GM19372 (cell line): ENCODE measurements around the gene NGDN.

Source experiments
- ATAC-seq: cut with Tn5 transposase; IDR thresholded peaks from one replicate; pipeline ENCODE4 v1.9.1; 2021; ENCODE audit warnings: mild to moderate bottlenecking, low read depth, moderate library complexity; ENCODE audit not compliant: unreplicated experiment

NGDN gene

GRCh38 chr14:23465261-23465660 lies 4.2 kb upstream of the NGDN start:
- ATAC-seq, result no peak

- no peak for ATAC-seq
Measured at GRCh38 chr14:23468704-23469126, 788 bp upstream of the NGDN start.

GRCh38 chr14:23469906-23470403 lies 452 bp downstream of the NGDN start:
- ATAC-seq, result no peak

- no peak for ATAC-seq
Measured at GRCh38 chr14:23470947-23471346, 1.4 kb downstream of the NGDN start.

- ATAC-seq, result no peak
Measured at GRCh38 chr14:23478109-23478759, 8.7 kb downstream of the NGDN start.

- ATAC-seq, result no peak
Measured at GRCh38 chr14:23481362-23481970, 12.0 kb downstream of the NGDN start.

- no peak for ATAC-seq
Measured at GRCh38 chr14:23481979-23482822, 12.7 kb downstream of the NGDN start.

GRCh38 chr14:23482823-23483148 lies 13.3 kb downstream of the NGDN start:
- no peak for ATAC-seq

- no peak for ATAC-seq
Measured at GRCh38 chr14:23483236-23483854, 13.8 kb downstream of the NGDN start.

- ATAC-seq, result no peak
Measured at GRCh38 chr14:23485326-23485725, 15.8 kb downstream of the NGDN start.

GRCh38 chr14:23486036-23486435 lies 16.5 kb downstream of the NGDN start:
- ATAC-seq, result no peak

- no peak for ATAC-seq
Measured at GRCh38 chr14:23487216-23487615, 17.7 kb downstream of the NGDN start.

- ATAC-seq, result no peak
Measured at GRCh38 chr14:23492618-23493272, 23.2 kb downstream of the NGDN start.

GRCh38 chr14:23494223-23494622 lies 24.7 kb downstream of the NGDN start:
- ATAC-seq, result no peak

GRCh38 chr14:23512156-23512555 lies 42.7 kb downstream of the NGDN start:
- no peak for ATAC-seq

GRCh38 chr14:23513005-23513817 lies 43.7 kb downstream of the NGDN start:
- ATAC-seq, result no peak

- no peak for ATAC-seq
Measured at GRCh38 chr14:23513818-23514643, 44.5 kb downstream of the NGDN start.

- ATAC-seq, result no peak
Measured at GRCh38 chr14:23514644-23514957, 45.1 kb downstream of the NGDN start.
